Measurements from ENCODE around the gene CNDP1. TPM values are rescaled to one million over a fixed set of nuclear protein-coding genes. Genes with fewer than 3 reads are reported as not detected.

The CNDP1 gene
- polyA plus RNA-seq, 3 donors, result 0.78 to 2.6 (median 2.0) TPM

DNA sequence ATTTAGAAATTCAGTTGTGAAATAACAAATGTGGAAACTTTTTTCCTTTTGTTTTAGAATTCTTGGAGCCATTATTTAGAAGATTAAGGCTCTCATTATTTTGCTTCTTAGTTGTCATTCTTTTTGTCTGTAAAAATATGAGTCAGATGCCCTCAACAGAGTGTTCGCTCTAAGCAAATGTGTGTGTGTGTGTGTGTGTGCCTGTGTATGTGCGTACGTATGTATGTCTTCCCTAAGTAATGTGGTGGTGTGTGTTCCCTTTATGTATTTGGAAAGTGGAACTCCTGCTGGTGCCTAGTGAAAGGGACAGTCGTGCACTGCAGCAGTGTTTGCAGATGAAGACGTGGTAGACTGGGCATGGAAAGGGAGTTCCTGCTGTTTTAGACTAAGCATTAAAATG is 90.9 kb downstream of the CNDP1 start:
- no peak for DNase-seq

DNA sequence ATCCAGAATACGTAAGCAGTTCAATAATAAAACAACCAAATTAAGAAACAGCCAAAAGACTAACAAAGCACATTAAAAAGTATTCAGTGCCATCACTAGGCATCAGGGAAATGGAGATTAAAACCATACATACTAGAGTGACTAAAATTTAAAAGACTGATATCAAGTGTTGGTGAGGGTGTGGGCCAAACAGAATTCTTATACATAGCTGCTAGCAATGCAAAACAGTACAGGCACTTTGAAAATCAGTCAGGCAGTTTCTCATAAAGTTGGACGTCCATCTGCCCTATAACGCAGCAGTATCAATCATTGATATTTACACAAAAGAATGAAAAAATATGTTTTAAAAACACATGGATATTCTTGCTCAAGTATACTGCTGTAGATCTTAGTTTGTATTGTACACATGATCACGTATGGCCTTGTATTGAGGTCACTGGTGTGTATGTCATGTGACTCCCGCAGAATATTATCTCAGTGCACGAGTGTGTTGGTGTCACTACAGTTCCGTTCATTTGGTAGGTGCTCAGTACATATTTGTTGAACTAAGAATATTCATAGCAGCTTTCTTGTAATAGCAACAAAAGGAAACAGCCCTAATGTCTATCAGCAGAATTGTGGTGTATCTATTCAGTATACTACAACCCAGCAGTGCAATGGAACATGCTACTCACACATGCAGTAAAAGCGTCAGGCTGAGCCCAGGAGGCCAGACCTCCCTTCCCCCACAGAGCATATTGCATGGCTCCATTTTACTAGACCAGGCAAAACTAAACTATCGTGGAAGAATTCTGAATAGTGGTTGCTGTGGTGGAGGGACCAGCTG is 92.0 kb downstream of the CNDP1 start:
- DNase-seq, result no peak

DNA sequence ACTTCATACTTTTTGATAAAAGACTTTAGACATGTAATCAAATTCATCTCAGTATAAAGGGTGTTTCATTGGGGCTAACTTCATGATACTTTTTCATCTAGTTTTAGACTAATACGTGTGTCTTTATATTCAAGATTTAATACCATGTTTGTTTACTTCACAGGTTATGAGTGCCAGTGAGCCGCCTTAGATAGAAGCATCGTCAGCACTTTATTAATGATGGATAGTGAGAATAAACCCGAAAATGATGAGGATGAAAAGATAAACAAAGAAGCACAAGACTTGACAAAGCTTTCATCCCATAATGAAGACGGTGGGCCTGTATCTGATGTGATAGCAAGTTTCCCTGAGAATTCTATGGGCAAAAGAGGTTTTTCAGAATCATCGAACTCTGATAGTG is 96.5 kb downstream of the CNDP1 start:
- no peak for DNase-seq

DNA sequence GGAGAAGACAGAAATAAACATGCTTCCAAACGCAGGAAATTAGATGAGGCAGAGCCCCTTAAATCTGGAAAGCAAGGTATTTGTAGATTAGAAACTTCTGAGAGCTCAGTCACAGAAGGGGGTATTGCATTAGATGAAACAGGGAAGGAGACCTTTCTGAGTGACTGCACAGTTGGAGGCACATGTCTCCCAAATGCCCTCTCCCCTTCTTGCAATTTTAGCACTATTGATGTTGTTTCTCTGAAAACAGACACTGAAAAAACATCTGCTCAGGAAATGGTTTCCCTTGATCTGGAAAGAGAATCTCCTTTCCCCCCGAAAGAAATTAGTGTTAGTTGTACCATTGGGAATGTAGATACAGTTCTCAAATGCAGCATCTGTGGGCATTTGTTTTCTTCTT is 96.9 kb downstream of the CNDP1 start:
- DNase-seq, result no peak

DNA sequence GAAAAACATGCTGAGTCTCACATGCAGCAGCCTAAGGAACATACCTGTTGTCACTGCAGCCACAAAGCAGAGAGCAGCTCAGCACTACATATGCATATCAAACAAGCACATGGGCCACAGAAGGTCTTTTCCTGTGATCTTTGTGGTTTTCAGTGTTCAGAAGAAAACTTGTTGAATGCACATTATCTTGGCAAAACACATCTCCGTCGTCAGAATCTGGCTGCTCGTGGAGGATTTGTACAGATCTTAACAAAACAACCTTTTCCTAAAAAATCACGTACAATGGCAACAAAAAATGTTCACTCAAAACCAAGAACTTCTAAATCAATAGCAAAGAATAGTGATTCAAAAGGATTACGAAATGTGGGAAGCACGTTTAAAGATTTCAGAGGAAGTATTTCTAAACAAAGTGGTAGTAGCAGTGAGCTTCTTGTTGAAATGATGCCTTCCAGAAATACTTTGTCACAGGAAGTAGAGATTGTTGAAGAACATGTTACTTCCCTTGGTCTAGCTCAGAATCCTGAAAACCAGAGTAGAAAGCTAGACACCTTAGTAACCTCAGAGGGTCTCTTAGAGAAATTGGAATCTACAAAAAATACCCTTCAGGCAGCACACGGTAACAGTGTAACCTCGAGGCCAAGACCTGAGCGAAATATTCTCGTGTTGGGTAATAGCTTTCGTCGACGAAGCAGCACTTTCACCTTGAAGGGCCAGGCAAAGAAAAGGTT is 97.5 kb downstream of the CNDP1 start:
- DNase-seq, result no peak

DNA sequence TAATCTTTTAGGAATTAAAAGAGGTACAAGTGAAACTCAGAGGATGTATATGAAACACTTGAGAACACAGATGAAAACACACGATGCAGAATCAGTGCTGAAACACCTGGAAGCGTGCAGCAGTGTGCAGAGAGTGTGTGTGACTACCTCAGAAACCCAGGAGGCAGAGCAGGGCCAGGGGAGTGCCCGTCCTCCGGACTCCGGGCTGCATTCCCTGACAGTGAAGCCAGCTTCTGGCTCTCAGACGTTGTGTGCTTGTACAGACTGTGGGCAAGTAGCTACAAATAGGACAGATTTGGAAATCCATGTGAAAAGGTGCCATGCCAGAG is 98.0 kb downstream of the CNDP1 start:
- no peak for DNase-seq

DNA sequence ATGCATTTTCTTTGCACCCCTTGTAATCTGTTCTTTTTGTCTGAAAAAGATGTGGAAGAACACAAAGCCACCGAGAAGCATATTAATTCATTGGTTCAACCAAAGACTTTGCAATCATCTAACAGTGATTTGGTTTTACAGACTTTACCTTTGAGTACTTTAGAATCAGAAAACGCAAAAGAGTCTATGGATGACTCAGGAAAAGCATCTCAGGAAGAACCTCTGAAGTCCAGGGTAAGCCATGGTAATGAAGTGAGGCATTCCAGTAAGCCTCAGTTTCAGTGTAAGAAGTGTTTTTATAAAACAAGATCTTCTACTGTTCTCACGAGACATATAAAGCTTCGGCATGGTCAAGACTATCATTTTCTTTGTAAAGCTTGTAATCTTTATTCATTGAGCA is 98.6 kb downstream of the CNDP1 start:
- DNase-seq, result no peak

DNA sequence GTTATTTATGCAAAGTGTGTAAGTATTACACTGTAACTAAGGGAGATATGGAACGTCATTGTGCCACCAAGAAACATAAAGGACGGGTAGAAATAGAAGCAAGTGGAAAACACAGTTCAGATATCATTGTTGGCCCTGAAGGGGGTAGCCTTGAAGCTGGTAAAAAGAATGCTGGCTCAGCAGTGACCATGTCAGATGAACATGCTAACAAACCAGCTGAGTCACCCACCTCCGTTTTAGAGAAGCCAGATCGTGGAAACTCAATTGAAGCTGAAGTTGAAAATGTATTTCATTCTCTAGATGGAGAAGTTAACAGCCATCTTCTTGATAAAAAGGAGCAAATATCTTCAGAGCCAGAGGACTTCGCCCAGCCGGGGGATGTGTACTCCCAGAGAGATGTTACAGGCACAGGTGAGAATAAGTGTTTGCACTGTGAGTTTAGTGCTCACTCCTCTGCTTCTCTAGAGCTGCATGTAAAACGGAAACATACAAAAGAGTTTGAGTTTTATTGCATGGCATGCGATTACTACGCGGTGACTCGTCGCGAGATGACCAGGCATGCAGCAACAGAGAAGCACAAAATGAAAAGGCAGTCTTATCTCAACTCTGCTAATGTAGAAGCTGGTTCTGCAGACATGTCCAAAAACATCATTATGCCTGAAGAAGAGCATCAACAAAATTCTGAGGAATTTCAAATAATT is 99.5 kb downstream of the CNDP1 start:
- DNase-seq, result no peak

DNA sequence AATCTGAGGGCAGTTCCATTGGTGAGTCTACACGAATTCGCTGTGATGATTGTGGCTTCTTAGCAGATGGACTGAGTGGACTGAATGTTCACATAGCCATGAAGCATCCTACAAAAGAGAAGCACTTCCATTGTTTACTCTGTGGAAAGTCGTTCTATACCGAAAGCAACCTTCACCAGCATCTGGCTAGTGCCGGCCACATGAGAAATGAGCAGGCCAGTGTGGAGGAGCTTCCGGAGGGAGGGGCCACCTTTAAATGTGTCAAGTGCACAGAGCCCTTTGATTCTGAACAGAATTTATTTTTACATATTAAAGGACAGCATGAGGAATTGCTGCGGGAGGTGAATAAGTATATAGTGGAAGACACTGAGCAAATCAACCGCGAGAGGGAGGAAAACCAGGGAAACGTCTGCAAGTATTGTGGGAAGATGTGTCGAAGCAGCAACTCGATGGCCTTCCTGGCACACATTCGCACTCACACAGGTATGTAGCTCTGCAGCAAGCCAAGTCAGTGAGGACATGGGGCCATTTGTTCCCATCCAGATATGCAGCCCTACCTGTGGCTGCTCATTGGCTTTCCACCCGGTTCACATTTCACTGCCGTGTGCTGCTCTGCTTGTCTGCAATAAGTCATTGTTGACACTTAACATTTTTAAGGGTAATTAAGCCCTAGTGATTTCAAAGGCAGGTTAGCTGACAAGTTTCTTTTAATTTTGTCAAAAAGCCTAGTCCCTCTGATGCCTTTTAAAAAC is 101.1 kb downstream of the CNDP1 start:
- DNase-seq, result peak; percentile 54

Other genes with a start within 250 kb of the CNDP1 start
- gene CYB5A, start 242.5 kb upstream of the CNDP1 start, polyA plus RNA-seq (ENCODE audit: insufficient read length in 3 of 3), result 100 to 1,000 TPM; 280 to 335 (median 290) TPM
- gene C18orf63, start 218.7 kb upstream of the CNDP1 start, polyA plus RNA-seq (ENCODE audit: insufficient read length in 3 of 3), result under 1 TPM; 0.20 to 0.64 (median 0.45) TPM
- gene DIPK1C, start 77.2 kb upstream of the CNDP1 start, polyA plus RNA-seq (ENCODE audit: insufficient read length in 3 of 3), result under 1 TPM; 0.10 to 0.44 (median 0.17) TPM
- 100 to 1,000 TPM; 268 to 356 (median 338) TPM for gene CNDP2, start 38.1 kb upstream of the CNDP1 start, polyA plus RNA-seq (ENCODE audit: insufficient read length in 3 of 3)
- 10 to 100 TPM in 2 of 3 donors, 1 to 10 TPM in 1; 9.1 to 10.6 (median 10.5) TPM for gene ZNF407, start 63.4 kb downstream of the CNDP1 start, polyA plus RNA-seq (ENCODE audit: insufficient read length in 3 of 3)

Measured in renal pelvis (tissue), 4 donors.